Ovary (tissue), 3 donors: ENCODE measurements around the gene ECM2.

Experiments
- EP300 ChIP-seq: sonication (generic); formaldehyde crosslinking; IDR thresholded peaks from one replicate; pipeline ENCODE4 v1.6.1; 2017; ENCODE audit warnings: antibody characterized with exemption
- POLR2A ChIP-seq: fragments of 450-650 bp; IDR thresholded peaks from one replicate; pipeline ENCODE4 v1.6.1; 2017; ENCODE audit warnings: antibody characterized with exemption, mild to moderate bottlenecking, moderate library complexity
- TF ChIP-seq, protein P1 (sequence below), 3 donors: fragments of 450-650 bp in 2 of 3; fragments of 200-600 bp in 1 of 3; IDR thresholded peaks; one replicate each; pipeline versions ENCODE4 v1.5.1 to v1.8.0; 2016 to 2022; ENCODE audit warnings: antibody characterized with exemption in 3 of 3, mild to moderate bottlenecking in 1 of 3
- donor health status: DM: no; HTN: no; CAD: no.

DNA sequence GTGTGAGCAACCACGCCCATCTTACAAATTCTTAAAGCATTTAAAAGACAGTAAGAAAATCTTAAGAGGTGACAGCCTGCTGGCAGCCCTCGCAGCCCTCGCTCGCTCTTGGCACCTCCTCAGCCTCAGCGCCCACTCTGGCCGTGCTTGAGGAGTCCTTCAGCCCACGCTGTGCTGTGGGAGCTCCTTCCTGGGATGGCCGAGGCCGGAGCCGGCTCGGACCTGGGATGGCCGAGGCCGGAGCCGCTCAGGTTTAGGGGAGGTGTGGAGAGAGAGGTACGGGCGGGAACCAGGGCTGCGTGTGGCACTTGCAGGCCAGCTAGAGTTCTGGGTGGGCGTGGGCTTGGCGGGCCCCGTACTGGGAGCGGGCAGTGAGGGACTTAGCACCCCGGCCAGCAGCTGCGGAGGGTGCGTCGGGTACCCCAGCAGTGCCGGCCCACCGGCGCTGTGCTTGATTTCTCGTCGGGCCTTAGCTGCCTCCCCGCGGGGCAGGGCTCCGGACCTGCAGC is 9.3 kb upstream of the ECM2 start:
- TF ChIP-seq, protein P1, sequence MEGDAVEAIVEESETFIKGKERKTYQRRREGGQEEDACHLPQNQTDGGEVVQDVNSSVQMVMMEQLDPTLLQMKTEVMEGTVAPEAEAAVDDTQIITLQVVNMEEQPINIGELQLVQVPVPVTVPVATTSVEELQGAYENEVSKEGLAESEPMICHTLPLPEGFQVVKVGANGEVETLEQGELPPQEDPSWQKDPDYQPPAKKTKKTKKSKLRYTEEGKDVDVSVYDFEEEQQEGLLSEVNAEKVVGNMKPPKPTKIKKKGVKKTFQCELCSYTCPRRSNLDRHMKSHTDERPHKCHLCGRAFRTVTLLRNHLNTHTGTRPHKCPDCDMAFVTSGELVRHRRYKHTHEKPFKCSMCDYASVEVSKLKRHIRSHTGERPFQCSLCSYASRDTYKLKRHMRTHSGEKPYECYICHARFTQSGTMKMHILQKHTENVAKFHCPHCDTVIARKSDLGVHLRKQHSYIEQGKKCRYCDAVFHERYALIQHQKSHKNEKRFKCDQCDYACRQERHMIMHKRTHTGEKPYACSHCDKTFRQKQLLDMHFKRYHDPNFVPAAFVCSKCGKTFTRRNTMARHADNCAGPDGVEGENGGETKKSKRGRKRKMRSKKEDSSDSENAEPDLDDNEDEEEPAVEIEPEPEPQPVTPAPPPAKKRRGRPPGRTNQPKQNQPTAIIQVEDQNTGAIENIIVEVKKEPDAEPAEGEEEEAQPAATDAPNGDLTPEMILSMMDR (IDR thresholded peaks at IDR 0.05) = no peak
- TF ChIP-seq EP300 (no peak), POLR2A (no peak)
